ENCODE data around the gene TNFRSF8. TPM values are rescaled to one million over a fixed set of nuclear protein-coding genes. Genes with fewer than 3 reads are reported as not detected.

The TNFRSF8 gene
- total and polyA plus RNA-seq, 2 of the 4 experiments (the other 2 are of a cell fraction): under 0.01 to 0.31 TPM

- no peak overlapping the region; the same call in 1 of the 2 replicates for H3K23ac ChIP-seq (ENCODE audit: low read depth, low read length)
- H3K4me1 ChIP-seq (ENCODE audit: control insufficient read depth, insufficient read depth, low read length): peaks cover 20% of the 10 kb centered on the region
- no peaks in the 10 kb centered on the region for H3K36me3 ChIP-seq (ENCODE audit: control insufficient read depth, insufficient read depth, low read length)
- no peaks in the 10 kb centered on the region for H4K20me1 ChIP-seq (ENCODE audit: insufficient read depth, low read length)
- peak overlapping the region; percentile 65 for H2AK5ac ChIP-seq (ENCODE audit: low read depth, low read length)
- in situ Hi-C loops (cut with MboI; ENCODE audit: low sequenced_read_pairs): no loop called here
- BruUV-seq (replicated peaks): no TSS peak
- H2BK5ac ChIP-seq (ENCODE audit: low read depth, low read length, poor library complexity, severe bottlenecking): peak overlapping the region; percentile 19
- peak overlapping the region; percentile 69 for H2BK120ac ChIP-seq (ENCODE audit: low read depth, low read length)
- no peaks in the 10 kb centered on the region for H3K9me3 ChIP-seq (ENCODE audit: control insufficient read depth, insufficient read depth, low read length)
- H3K79me1 ChIP-seq (ENCODE audit: low read depth in 1 of 2, low read length in 2 of 2): no peaks in the 10 kb centered on the region
- no peak overlapping the region for H3K27ac ChIP-seq (ENCODE audit: insufficient read depth, low read length)
- peak overlapping the region; percentile 80 for H2AFZ ChIP-seq (replicated peaks; ENCODE audit: low read length, poor library complexity)
- peak overlapping the region; percentile 48 for H4K91ac ChIP-seq (ENCODE audit: insufficient read depth, low read depth, low read length)
- no peak overlapping the region for H3K56ac ChIP-seq (ENCODE audit: extremely low read depth, insufficient read depth, low read length)
- peak overlapping the region in 1 of 2 experiments; percentile 27; a peak in 2 of 4 replicates for H4K8ac ChIP-seq (ENCODE audit: low read depth in 2 of 2, low read length in 2 of 2)
- H3K27me3 ChIP-seq (ENCODE audit: control insufficient read depth, insufficient read depth, low read length): no peaks in the 10 kb centered on the region
- H2AK9ac ChIP-seq (replicated peaks; ENCODE audit: low read depth, low read length, poor library complexity): peak overlapping the region; percentile 77
- DNase-seq: no peak
- H4K5ac ChIP-seq (ENCODE audit: low read depth, low read length): no peak overlapping the region
- whole genome bisulfite sequencing, 2 experiments (ENCODE audit: extremely low coverage in 2 of 2, insufficient read length in 1 of 2): no CpG with 5 or more reads among the region's 11 CpGs
- peak overlapping the region; percentile 79 for H2BK20ac ChIP-seq (ENCODE audit: low read depth, low read length)
- H3K4me2 ChIP-seq (ENCODE audit: low read depth, low read length): no peak overlapping the region
- H3K9ac ChIP-seq (ENCODE audit: low read depth, low read length): no peak overlapping the region
- intact Hi-C loops (cut with micrococcal nuclease): no loop called here
- H3K4me3 ChIP-seq (ENCODE audit: insufficient read depth, low read depth, low read length): no peak overlapping the region
- H3K18ac ChIP-seq (ENCODE audit: low read depth, low read length): no peak overlapping the region
- no peak for ATAC-seq (ENCODE audit: low read depth)
- peak overlapping the region; percentile 10 for H3K14ac ChIP-seq (replicated peaks; ENCODE audit: low read depth, low read length)
- peak overlapping the region; percentile 85; the same call in 2 of the 3 replicates for H2BK15ac ChIP-seq (ENCODE audit: low read depth, low read length)
- ChIA-PET CTCF (interaction anchor here (0.8 kb wide), 1 partner anchor 9 kb away, joined by 4 read pairs; no protein-coding TSS in a partner anchor), POLR2A (ENCODE audit: unreplicated experiment) (no interaction called here)
- H3K4ac ChIP-seq (ENCODE audit: low read depth, low read length): peak overlapping the region; percentile 65
- peaks cover 17% of the 10 kb centered on the region for H3K9me1 ChIP-seq (ENCODE audit: insufficient read depth, low read length)
- dilution Hi-C loops (cut with HindIII; ENCODE audit: low sequenced_read_pairs, unreplicated experiment): no loop called here
- TF ChIP-seq MAZ (IDR thresholded peaks at IDR 0.05; ENCODE audit: borderline replicate concordance, low read depth, low read length) (no peak), MAFK (IDR thresholded peaks at IDR 0.05; ENCODE audit: low read depth, low read length) (no peak)
Observed at GRCh38 chr1:12162459-12163137, 99.5 kb downstream of the TNFRSF8 start.

All from IMR-90 (cell line).